Panc1 (cell line): ENCODE measurements around the gene CRIP3.

Experiments
- POLR2AphosphoS5 ChIP-seq: IDR thresholded peaks from 2 replicates; pipeline ENCODE4 v1.6.1; 2012; ENCODE audit warnings: mild to moderate bottlenecking, low read depth, low read length, moderate library complexity
- TF ChIP-seq, protein P1 (sequence below): fragments of 450-650 bp; IDR thresholded peaks from 2 replicates; pipeline ENCODE4 v1.5.1; 2017; ENCODE audit warnings: mild to moderate bottlenecking
- TF ChIP-seq, protein P2 (sequence below), 2 experiments: IDR thresholded peaks; 2 replicates each; pipeline ENCODE4 v1.6.1; 2011 to 2012; ENCODE audit warnings: low read depth in 2 of 2, control low read depth in 1 of 2, low read length in 1 of 2, mild to moderate bottlenecking in 1 of 2, moderate library complexity in 1 of 2; ENCODE audit not compliant: insufficient read depth in 1 of 2

GRCh38 chr6:43276577-43277305 is 31.9 kb downstream of the CRIP3 start:
- TF ChIP-seq, protein P1, sequence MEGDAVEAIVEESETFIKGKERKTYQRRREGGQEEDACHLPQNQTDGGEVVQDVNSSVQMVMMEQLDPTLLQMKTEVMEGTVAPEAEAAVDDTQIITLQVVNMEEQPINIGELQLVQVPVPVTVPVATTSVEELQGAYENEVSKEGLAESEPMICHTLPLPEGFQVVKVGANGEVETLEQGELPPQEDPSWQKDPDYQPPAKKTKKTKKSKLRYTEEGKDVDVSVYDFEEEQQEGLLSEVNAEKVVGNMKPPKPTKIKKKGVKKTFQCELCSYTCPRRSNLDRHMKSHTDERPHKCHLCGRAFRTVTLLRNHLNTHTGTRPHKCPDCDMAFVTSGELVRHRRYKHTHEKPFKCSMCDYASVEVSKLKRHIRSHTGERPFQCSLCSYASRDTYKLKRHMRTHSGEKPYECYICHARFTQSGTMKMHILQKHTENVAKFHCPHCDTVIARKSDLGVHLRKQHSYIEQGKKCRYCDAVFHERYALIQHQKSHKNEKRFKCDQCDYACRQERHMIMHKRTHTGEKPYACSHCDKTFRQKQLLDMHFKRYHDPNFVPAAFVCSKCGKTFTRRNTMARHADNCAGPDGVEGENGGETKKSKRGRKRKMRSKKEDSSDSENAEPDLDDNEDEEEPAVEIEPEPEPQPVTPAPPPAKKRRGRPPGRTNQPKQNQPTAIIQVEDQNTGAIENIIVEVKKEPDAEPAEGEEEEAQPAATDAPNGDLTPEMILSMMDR: no peak
- no peak for TF ChIP-seq POLR2AphosphoS5
- TF ChIP-seq, protein P2, sequence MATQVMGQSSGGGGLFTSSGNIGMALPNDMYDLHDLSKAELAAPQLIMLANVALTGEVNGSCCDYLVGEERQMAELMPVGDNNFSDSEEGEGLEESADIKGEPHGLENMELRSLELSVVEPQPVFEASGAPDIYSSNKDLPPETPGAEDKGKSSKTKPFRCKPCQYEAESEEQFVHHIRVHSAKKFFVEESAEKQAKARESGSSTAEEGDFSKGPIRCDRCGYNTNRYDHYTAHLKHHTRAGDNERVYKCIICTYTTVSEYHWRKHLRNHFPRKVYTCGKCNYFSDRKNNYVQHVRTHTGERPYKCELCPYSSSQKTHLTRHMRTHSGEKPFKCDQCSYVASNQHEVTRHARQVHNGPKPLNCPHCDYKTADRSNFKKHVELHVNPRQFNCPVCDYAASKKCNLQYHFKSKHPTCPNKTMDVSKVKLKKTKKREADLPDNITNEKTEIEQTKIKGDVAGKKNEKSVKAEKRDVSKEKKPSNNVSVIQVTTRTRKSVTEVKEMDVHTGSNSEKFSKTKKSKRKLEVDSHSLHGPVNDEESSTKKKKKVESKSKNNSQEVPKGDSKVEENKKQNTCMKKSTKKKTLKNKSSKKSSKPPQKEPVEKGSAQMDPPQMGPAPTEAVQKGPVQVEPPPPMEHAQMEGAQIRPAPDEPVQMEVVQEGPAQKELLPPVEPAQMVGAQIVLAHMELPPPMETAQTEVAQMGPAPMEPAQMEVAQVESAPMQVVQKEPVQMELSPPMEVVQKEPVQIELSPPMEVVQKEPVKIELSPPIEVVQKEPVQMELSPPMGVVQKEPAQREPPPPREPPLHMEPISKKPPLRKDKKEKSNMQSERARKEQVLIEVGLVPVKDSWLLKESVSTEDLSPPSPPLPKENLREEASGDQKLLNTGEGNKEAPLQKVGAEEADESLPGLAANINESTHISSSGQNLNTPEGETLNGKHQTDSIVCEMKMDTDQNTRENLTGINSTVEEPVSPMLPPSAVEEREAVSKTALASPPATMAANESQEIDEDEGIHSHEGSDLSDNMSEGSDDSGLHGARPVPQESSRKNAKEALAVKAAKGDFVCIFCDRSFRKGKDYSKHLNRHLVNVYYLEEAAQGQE (IDR thresholded peaks at IDR 0.05; ENCODE audit: insufficient read depth in 1 of 2, low read depth in 2 of 2, low read length in 1 of 2): no peak
